Inflammatory macrophage treated with lipopolysaccharide for 1 hour (primary cell): ENCODE results near the gene SKIC8.

Source experiments
- DNase-seq, 2 donors: peaks; one replicate each; pipeline ENCODE4 v3.0.0-alpha.2; 2020 to 2022

SKIC8 gene

GRCh38 chr15:78299101-78299930, at the start of gene SKIC8:
Gene SKIC8 (minus strand): TSS chr15:78299609. CDS start chr15:78295686, 3,923 bp downstream.
- DNase-seq, result peak; percentile 94 to 95

GRCh38 chr15:78347586-78348543, 48.5 kb upstream of the SKIC8 start:
- no peak for DNase-seq

GRCh38 chr15:78345396-78346125, 46.2 kb upstream of the SKIC8 start:
- no peak for DNase-seq

DNA sequence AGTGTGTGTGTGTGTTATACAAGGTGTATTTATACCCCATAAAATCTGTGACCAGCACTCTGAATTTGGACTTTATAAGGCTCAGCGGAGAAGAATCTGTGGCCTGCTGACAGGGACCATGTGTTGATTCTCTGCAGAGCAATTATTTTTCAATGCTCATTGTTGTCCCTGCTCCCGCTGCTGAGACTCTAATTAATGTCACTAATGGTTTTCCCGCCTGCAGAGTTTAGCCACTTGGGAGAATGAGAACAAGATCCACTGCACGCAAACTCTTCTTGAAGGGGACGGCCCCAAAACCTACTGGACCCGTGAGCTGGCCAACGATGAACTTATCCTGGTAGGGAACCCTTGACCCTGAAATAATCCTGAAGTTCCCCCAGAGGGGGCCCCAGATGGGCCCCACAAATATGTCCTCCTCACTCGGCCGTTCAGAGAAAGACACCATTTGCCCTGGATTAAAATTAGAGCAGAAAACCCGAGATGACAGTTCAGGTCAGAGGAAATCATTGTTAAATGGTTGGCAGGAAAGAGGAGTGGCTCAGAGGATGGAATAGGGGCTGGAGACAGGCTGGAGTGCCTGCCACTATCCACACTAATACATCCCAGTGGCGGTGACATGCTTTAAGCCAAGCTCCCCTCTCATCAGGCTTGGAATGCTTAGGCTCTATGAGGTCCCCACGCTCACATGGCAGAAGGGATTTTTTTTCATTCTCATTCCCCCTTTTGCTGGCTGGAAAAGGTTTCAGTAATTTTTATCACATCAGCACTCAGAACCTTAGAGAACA, 44.1 kb upstream of the SKIC8 start:
- no peak for DNase-seq

GRCh38 chr15:78342021-78342420, 42.6 kb upstream of the SKIC8 start:
- DNase-seq, result no peak

GRCh38 chr15:78341057-78341987, 41.9 kb upstream of the SKIC8 start:
- no peak for DNase-seq

DNA sequence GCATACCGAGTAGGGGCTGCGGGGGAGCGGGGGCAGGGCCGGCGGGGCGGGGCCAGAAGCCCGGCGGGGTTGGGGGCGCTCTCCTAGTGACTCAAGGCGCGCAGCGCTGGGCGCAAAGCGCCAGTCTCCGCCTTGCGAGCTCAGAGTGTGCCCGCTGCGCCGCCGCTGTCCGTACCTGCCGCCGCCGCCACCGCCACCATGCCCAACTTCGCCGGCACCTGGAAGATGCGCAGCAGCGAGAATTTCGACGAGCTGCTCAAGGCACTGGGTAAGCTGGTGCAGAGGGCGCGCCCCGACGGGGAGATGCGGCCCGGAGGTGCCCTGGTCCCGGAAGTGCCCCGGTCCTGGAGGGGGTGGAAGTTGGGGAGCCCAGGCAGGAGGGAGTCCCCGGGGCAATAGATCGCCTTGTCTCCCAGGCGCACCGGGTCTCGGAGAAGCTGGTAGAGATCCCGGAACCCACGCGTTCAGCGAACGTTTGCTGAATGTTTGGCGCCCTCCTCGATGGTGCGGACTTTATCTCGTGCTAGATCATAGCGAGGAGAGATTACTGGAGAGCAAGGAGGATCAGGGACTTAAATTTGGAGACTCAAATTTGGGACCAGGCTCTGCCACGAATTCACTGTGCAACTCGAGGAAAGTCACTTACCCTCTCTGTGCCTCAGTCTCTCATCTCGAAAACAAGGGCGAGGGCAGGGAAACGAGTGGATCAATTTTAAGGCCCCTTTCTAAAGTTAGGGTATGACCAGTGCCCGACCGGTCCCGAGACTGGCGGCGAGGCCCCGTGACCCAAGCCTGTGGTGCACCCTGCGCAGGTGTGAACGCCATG, 41.0 kb upstream of the SKIC8 start, which contains the start of gene CRABP1:
CRABP1 (plus strand) TSS at position 123 of the 826 bp plus-strand sequence; CDS start at position 199, 76 bp downstream.
- DNase-seq, result no peak

- no peak for DNase-seq
Observed at GRCh38 chr15:78339559-78339958, 40.1 kb upstream of the SKIC8 start.

DNA sequence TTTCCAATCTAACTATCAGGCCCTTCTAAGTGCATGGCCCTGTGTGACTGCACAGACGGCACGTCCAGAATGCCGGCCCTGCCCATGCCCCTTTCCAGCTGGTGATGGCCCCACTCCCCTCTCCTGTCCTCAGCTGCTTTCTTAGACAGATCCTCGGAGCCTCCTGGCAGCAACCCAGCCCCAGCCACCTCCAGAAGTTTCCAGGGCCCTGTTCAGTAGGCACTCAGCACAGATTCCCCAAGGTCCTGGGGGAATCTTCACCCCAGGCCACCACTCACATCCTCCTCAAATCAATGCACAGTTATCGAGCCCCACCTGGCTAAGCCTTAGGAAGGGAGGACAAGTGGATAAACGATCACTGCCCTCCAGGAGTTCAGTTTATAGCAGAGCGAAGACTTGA, 39.4 kb upstream of the SKIC8 start:
- DNase-seq, result no peak

DNA sequence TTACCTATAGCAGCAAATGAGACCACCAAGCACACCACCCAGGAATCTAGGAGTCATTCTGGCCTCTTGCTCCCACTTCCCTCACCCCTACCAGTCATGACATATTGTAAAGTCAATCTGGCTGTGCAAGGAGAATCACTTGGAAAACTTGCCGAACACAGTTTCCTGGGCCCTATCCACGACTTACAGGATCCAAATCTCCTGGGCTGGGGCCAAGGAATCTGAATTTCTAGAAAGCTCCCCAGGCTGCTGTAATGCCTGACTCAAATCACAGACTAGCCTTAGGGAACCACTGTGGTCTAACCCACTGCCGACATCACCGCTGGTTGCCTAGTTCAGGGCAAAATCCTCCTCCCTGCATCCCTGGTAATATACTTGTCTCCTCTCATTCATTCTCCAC, 36.6 kb upstream of the SKIC8 start:
- no peak for DNase-seq

GRCh38 chr15:78334845-78335244, 35.4 kb upstream of the SKIC8 start:
- no peak for DNase-seq

DNA sequence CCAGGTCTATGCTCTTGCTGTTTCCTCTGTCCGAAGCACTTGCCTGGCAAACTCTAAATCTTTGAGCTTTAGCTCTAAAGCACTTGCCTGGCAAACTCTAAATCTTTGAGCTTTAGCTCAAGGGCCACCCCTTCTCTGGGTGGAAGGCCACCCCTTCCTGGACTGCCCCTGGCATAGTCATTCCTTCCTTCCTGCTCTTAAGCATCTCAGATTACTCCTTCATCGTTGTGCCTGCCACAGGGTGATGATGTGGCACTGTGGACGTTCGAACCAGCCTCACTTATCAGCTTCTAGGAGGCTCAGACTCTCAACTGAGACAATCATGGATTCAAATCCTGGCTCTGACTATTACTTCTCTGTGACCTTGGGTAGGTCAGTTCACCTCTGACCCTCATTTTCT, 30.2 kb upstream of the SKIC8 start:
- DNase-seq, result no peak

GRCh38 chr15:78327466-78327865, 28.1 kb upstream of the SKIC8 start:
- DNase-seq, result peak; percentile 47 to 76

DNA sequence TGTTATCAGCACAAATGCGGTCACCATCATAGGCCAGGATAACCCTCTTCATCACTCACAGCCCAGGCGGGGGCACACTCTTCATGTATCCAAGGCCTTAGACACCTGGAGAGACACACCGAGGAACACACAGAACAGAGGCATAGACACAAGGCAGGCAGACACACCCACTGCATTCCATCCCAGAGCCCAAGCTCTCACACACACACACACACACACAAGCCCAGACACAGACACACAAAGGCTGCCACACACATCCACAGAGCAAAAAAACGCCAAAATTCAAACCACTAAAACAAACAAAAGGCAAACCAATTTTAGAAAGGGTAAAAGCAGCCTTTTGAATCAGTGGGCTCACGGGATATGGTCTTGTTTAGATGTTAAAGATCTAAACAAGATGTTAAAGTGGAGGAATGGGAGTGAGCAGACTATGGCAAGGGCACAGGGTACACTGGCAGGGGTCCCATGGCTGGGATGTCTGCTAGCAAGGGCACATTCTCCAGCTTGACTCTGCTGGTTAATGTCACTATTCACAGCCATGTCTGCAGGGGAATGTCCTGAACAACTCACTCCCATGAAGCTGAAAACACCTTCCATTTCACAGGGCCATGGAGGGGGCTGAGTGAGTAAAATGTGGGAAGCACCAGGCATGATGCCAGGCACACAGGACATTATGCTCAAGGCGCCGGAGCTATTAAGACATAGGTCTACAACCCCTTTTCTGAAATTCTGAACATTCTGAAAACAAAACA, 25.9 kb upstream of the SKIC8 start:
- no peak for DNase-seq

- DNase-seq, result no peak
Observed at GRCh38 chr15:78324144-78324543, 24.7 kb upstream of the SKIC8 start.

DNA sequence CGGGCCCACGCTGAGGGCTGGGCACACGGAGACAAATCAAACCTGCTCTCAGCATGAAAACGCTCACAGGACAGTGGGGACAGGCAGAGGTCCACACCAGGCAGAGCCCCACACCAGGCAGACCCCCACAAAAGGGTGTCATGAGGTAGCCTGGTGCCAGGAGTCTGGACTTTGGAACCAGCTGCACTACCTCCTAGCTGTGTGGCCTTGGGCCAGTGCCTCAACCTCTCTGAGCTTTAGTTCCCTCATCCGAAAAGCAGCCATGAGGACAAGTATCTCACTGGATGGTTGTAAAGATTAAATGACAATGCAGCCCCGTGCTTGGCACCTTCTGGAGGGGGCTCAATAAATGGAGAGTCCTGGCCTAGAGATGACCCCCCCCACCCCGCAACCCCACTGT, 24.3 kb upstream of the SKIC8 start:
- no peak for DNase-seq

- DNase-seq, result no peak
Observed at GRCh38 chr15:78322724-78323521, 23.5 kb upstream of the SKIC8 start.

GRCh38 chr15:78322243-78322642, 22.8 kb upstream of the SKIC8 start:
- DNase-seq, result no peak
